DND-41 (cell line): ENCODE data around the gene AMDHD2.

Experiments
- CTCF ChIP-seq: IDR thresholded peaks from 2 replicates; pipeline ENCODE4 v1.5.1; 2012; ENCODE audit warnings: borderline replicate concordance, low read length, moderate library complexity, mild to moderate bottlenecking; ENCODE audit not compliant: poor library complexity, severe bottlenecking; ENCODE audit errors: extremely low read depth
- EZH2 ChIP-seq: IDR thresholded peaks from 3 replicates; pipeline ENCODE4 v1.6.1; 2012; ENCODE audit warnings: borderline replicate concordance, low read depth, mild to moderate bottlenecking, moderate library complexity, low read length, inconsistent platforms; ENCODE audit not compliant: severe bottlenecking

- TF ChIP-seq CTCF (no peak), EZH2 (no peak)
Observed at GRCh38 chr16:2537451-2538379, 17.5 kb downstream of the AMDHD2 start, which contains the start of gene PDPK1.
